ENCODE measurements around the gene AP3B1.
A peak's percentile ranks its signal among the peaks of the same experiment; 100 is the strongest.
"Not testable (repeated sequence)": the region's sequence is repeated elsewhere in the genome, so short reads cannot be mapped to it uniquely, and the experiment has no call there.

The AP3B1 gene

DNA sequence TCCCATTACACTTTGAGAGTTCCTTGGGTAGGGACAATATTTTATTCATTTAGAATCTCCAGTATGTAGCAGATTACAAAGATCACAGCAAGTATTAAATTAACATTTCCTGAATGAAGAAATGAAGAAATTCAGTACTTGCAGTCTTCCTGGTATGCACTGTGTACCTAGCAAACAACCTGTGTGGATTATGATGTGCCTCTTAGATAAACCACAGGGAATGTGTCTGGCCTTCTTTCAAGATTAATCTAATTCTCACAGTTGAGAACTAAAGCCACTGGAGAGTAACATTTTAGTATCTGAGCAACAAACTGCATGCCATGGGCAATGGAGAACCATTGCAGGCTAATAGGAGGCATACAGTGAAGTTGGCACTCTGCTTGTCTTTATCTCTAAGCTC lies 199.4 kb downstream of the AP3B1 start:
- H3K4me3 ChIP-seq (ENCODE audit: low read depth, low read length) = no peak overlapping the region
- TF ChIP-seq, protein P1, sequence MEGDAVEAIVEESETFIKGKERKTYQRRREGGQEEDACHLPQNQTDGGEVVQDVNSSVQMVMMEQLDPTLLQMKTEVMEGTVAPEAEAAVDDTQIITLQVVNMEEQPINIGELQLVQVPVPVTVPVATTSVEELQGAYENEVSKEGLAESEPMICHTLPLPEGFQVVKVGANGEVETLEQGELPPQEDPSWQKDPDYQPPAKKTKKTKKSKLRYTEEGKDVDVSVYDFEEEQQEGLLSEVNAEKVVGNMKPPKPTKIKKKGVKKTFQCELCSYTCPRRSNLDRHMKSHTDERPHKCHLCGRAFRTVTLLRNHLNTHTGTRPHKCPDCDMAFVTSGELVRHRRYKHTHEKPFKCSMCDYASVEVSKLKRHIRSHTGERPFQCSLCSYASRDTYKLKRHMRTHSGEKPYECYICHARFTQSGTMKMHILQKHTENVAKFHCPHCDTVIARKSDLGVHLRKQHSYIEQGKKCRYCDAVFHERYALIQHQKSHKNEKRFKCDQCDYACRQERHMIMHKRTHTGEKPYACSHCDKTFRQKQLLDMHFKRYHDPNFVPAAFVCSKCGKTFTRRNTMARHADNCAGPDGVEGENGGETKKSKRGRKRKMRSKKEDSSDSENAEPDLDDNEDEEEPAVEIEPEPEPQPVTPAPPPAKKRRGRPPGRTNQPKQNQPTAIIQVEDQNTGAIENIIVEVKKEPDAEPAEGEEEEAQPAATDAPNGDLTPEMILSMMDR (conservative IDR thresholded peaks at IDR 0.05; ENCODE audit: low read depth, low read length) = no peak
- no peak for DNase-seq (ENCODE audit: low read depth)

- DNase-seq (ENCODE audit: low read depth) = no peak
- TF ChIP-seq, protein P1 (conservative IDR thresholded peaks at IDR 0.05; ENCODE audit: low read depth, low read length) = no peak
- no peak overlapping the region for H3K4me3 ChIP-seq (ENCODE audit: low read depth, low read length)
Measured at GRCh38 chr5:78090002-78090401, 204.5 kb downstream of the AP3B1 start.

GRCh38 chr5:78078858-78079257 lies 215.6 kb downstream of the AP3B1 start:
- no peak overlapping the region for H3K4me3 ChIP-seq (ENCODE audit: low read depth, low read length)
- TF ChIP-seq, protein P1 (conservative IDR thresholded peaks at IDR 0.05; ENCODE audit: low read depth, low read length) = no peak
- DNase-seq (ENCODE audit: low read depth) = no peak

DNA sequence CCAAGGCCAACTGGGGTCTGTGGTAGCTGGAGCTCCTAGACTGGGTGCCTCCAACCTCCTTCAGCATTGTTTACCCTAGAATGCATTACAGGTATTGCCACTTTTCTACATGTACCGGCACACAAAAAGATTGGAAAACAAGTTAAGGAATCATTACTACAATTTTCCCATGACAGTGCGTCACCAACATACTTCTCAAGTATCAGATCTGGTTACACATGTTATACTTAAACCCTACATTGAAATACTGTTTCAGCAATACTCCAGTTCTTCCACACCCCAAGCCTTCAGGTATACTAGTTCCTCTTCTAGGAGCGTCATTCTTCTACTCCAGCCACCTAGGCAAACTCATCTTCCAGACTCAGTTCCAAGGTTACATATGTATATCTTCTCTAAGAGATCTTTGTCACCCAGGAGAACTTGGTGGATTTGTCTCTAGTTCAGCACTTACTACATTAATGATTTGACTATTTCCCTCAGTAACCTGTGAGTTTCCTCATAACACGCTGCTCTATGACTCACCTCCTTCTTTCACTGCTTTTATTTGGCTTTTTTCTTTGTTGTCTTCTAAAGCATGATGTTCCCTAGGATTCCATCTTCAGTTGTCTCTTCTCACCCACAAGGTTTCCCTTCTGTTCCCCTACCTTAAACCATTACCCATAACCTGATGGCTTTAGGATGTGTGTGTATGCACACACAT lies 217.0 kb downstream of the AP3B1 start:
- no peak overlapping the region for H3K4me3 ChIP-seq (ENCODE audit: low read depth, low read length)
- peak; percentile 23 for DNase-seq (ENCODE audit: low read depth)
- TF ChIP-seq, protein P1 (conservative IDR thresholded peaks at IDR 0.05; ENCODE audit: low read depth, low read length) = no peak

GRCh38 chr5:78076351-78076750 lies 218.1 kb downstream of the AP3B1 start:
- DNase-seq (ENCODE audit: low read depth) = no peak
- no peak overlapping the region for H3K4me3 ChIP-seq (ENCODE audit: low read depth, low read length)
- TF ChIP-seq, protein P1 (conservative IDR thresholded peaks at IDR 0.05; ENCODE audit: low read depth, low read length) = no peak

DNA sequence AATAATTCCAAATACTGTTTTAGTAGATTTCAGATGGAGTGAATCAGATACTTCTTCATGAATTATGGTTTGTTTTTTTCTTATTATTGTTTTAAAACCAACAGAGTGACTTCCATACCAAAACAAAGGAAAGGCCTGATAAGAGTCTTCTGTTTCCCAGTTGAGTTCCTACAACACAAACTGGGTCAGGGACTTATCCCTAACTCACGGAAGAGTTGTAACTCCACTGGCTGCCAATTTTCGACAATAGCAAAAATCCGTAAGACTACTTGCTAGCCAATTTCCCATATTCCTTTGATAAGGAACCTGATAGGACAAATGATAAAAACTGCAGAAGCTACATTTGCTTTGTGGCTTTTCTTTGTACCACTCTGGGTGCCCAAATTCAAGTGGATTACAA lies 219.2 kb downstream of the AP3B1 start:
- H3K4me3 ChIP-seq (ENCODE audit: low read depth, low read length) = no peak overlapping the region
- DNase-seq (ENCODE audit: low read depth) = no peak
- TF ChIP-seq, protein P1 (conservative IDR thresholded peaks at IDR 0.05; ENCODE audit: low read depth, low read length) = no peak

GRCh38 chr5:78070691-78071090 lies 223.8 kb downstream of the AP3B1 start:
- not testable (repeated sequence) for H3K4me3 ChIP-seq (ENCODE audit: low read depth, low read length)

DNA sequence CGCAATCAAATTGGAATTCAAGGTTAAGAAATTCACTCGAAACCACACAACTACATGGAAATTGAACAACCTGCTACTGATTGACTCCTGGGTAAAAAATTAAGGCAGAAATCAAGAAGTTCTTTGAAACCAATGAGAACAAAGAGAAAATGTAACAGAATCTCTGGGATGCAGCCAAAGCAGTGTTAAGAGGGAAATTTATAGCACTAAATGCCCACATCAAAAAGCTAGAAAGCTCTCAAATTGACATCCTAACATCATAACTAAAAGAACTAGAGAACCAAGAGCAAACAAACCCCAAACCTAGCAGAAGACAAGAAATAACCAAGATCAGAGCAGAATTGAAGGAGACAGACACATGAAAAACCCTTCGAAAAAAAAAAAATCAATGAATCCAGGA lies 226.9 kb downstream of the AP3B1 start:
- not testable (repeated sequence) for H3K4me3 ChIP-seq (ENCODE audit: low read depth, low read length); DNase-seq (ENCODE audit: low read depth)

More at GRCh38 chr5:78070691-78071090, 223.8 kb downstream of the AP3B1 start:
- DNase-seq (ENCODE audit: low read depth) = not testable (repeated sequence)

DNA sequence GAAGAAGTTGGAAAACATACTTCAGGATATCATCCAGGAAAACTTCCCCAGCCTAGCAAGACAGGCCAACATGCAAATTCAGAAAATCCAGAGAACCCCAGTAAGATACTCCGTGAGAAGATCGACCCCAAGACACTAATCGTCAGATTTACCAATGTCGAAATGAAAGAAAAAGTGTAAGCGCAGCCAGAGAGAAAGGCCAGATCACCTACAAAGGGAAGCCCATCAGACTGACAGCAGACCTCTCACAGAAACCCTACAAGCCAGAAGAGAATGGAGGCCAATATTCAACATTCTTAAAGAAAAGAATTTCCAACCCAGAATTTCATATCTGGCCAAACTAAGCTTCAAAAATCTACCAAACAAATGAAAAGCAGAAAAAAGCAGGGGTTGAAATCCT lies 227.8 kb downstream of the AP3B1 start:
- not testable (repeated sequence) for DNase-seq (ENCODE audit: low read depth)

More for the DNA sequence above, 227.8 kb downstream of the AP3B1 start:
- not testable (repeated sequence) for H3K4me3 ChIP-seq (ENCODE audit: low read depth, low read length)
